Measurements from ENCODE around the gene PDHX. TPM values are rescaled to one million over a fixed set of nuclear protein-coding genes. Genes with fewer than 3 reads are reported as not detected.

Gene PDHX
- total RNA-seq, 1 experiment from 2014 or later: 63.0 TPM

GRCh38 chr11:34996958-34997357, 80.5 kb downstream of the PDHX start:
- BruUV-seq (replicated peaks): no TSS peak
- in situ Hi-C loops (cut with HindIII; ENCODE audit: low pct_unique_long_range_greater_than_20kb, low sequenced_read_pairs) (no loop called here), intact Hi-C loops (cut with micrococcal nuclease; ENCODE audit: unreplicated experiment) (loop anchor here (5.0 to 10.0 kb wide), 2 partner anchors 145 to 238 kb away; no protein-coding TSS in a partner anchor)
- no peak for DNase-seq (ENCODE audit: low read depth, low spot score)
- ATAC-seq: peak; percentile 74
- Histone ChIP-seq H3K4me3 (ENCODE audit: low read depth in 2 of 2, low read length in 2 of 2) (no peak overlapping the region), H3K27me3 (ENCODE audit: control insufficient read depth, insufficient read depth, low read length) (no peaks in the 10 kb centered on the region), H3K9me3 (ENCODE audit: control insufficient read depth, insufficient read depth, low read depth, low read length) (no peaks in the 10 kb centered on the region), H3K36me3 (ENCODE audit: control insufficient read depth, insufficient read depth, low read length) (peaks cover 2% of the 10 kb centered on the region; the same call in 1 of the 2 replicates), H3K27ac (ENCODE audit: low read length) (peak overlapping the region; percentile 91), H3K4me1 (ENCODE audit: control insufficient read depth, insufficient read depth, low read length) (peaks cover 18% of the 10 kb centered on the region)
- TF ChIP-seq, protein P1, sequence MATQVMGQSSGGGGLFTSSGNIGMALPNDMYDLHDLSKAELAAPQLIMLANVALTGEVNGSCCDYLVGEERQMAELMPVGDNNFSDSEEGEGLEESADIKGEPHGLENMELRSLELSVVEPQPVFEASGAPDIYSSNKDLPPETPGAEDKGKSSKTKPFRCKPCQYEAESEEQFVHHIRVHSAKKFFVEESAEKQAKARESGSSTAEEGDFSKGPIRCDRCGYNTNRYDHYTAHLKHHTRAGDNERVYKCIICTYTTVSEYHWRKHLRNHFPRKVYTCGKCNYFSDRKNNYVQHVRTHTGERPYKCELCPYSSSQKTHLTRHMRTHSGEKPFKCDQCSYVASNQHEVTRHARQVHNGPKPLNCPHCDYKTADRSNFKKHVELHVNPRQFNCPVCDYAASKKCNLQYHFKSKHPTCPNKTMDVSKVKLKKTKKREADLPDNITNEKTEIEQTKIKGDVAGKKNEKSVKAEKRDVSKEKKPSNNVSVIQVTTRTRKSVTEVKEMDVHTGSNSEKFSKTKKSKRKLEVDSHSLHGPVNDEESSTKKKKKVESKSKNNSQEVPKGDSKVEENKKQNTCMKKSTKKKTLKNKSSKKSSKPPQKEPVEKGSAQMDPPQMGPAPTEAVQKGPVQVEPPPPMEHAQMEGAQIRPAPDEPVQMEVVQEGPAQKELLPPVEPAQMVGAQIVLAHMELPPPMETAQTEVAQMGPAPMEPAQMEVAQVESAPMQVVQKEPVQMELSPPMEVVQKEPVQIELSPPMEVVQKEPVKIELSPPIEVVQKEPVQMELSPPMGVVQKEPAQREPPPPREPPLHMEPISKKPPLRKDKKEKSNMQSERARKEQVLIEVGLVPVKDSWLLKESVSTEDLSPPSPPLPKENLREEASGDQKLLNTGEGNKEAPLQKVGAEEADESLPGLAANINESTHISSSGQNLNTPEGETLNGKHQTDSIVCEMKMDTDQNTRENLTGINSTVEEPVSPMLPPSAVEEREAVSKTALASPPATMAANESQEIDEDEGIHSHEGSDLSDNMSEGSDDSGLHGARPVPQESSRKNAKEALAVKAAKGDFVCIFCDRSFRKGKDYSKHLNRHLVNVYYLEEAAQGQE (IDR thresholded peaks at IDR 0.05; ENCODE audit: insufficient read depth in 1 of 2, low read depth in 2 of 2, low read length in 1 of 2): no peak
- no peak for TF ChIP-seq POLR2AphosphoS5 (IDR thresholded peaks at IDR 0.05; ENCODE audit: low read depth, low read length)
- TF ChIP-seq CTCF (IDR thresholded peaks at IDR 0.05): no peak
- no peak for TF ChIP-seq SIN3A (IDR thresholded peaks at IDR 0.05; ENCODE audit: borderline replicate concordance, insufficient read depth, low read depth, low read length)
- TF ChIP-seq TCF7L2 (IDR thresholded peaks at IDR 0.05; ENCODE audit: low read depth, low read length): no peak
- CTCF ChIA-PET: interaction anchor here (0.6 kb wide), 1 partner anchor 20 kb away, joined by 3 read pairs; no protein-coding TSS in a partner anchor
- POLR2A ChIA-PET: interaction anchor here (0.6 to 0.7 kb wide), 3 partner anchors 33 to 1501 kb away, joined by 3 to 4 read pairs (median 3); no protein-coding TSS in a partner anchor

- Histone ChIP-seq H3K27me3 (ENCODE audit: control insufficient read depth, insufficient read depth, low read length) (no peaks in the 10 kb centered on the region), H3K27ac (ENCODE audit: low read length) (peak overlapping the region; percentile 91), H3K4me3 (ENCODE audit: low read depth in 2 of 2, low read length in 2 of 2) (no peak overlapping the region), H3K4me1 (ENCODE audit: control insufficient read depth, insufficient read depth, low read length) (peaks cover 21% of the 10 kb centered on the region), H3K36me3 (ENCODE audit: control insufficient read depth, insufficient read depth, low read length) (peaks cover 2% of the 10 kb centered on the region; the same call in 1 of the 2 replicates), H3K9me3 (ENCODE audit: control insufficient read depth, insufficient read depth, low read depth, low read length) (no peaks in the 10 kb centered on the region)
- CTCF ChIA-PET: interaction anchor here (0.6 kb wide), 1 partner anchor 314 kb away, joined by 5 read pairs; no protein-coding TSS in a partner anchor
- ATAC-seq (peak; percentile 65), DNase-seq (ENCODE audit: low read depth, low spot score) (no peak)
- intact Hi-C loops (cut with micrococcal nuclease; ENCODE audit: unreplicated experiment): loop anchor here (5.0 to 10.0 kb wide), 2 partner anchors 144 to 237 kb away; no protein-coding TSS in a partner anchor
- in situ Hi-C loops (cut with HindIII; ENCODE audit: low pct_unique_long_range_greater_than_20kb, low sequenced_read_pairs): no loop called here
- POLR2A ChIA-PET: interaction anchor here (0.6 kb wide), 1 partner anchor 22 kb away, joined by 10 read pairs; no protein-coding TSS in a partner anchor
- TF ChIP-seq SIN3A (IDR thresholded peaks at IDR 0.05; ENCODE audit: borderline replicate concordance, insufficient read depth, low read depth, low read length) (no peak), CTCF (IDR thresholded peaks at IDR 0.05) (peak; percentile 49; the same call in 1 of the 2 replicates)
- BruUV-seq (replicated peaks): no TSS peak
These were observed 81.6 kb downstream of the PDHX start for GRCh38 chr11:34997952-34998528.

Data from Panc1 (cell line).